Stimulated activated CD4-positive, alpha-beta T cell treated with anti-CD3 and anti-CD28 coated beads, Interleukin-12 subunit alpha, Interleukin-12 subunit beta, amount 100 ng/mL, for 4 hours (primary cell): Measurements from ENCODE around the gene RD3L.

Experiments
- DNase-seq: peaks from one replicate; pipeline ENCODE4 v3.0.0-alpha.2; 2020

The RD3L gene

GRCh38 chr14:103892247-103892646 is 50.1 kb downstream of the RD3L start:
- no peak for DNase-seq

- DNase-seq = no peak
Measured at GRCh38 chr14:103891667-103892215, 50.6 kb downstream of the RD3L start.

GRCh38 chr14:103890821-103891666 is 51.3 kb downstream of the RD3L start:
- no peak for DNase-seq
